ENCODE measurements around the gene HTR2C. TPM values are rescaled to one million over a fixed set of nuclear protein-coding genes. Genes with fewer than 3 reads are reported as not detected.
"Not testable (repeated sequence)": the region's sequence is repeated elsewhere in the genome, so short reads cannot be mapped to it uniquely, and the experiment has no call there.

Gene HTR2C
- total RNA-seq, 3 donors from 2014 or later: not detected

DNA sequence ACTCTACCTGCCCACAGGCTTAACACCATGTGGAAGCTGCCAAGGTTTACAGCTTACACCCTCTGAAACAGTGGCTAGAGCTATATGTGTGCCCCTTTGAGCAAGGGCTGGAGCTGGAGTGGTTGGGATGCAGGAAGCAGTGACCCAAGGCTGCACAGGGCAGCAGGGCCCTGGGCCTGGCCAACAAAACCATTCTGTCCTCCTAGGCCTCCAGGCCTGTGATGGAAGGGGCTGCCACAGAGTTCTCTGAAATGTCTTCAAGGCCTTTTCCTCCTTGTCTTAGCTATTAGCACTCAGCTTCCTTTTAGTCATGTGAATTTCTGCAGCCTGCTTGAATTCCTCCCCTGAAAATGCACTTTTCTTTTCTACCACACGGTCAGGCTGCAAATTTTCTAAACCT lies 348.7 kb downstream of the HTR2C start:
- H3K4me1 ChIP-seq (ENCODE audit: low read depth): no peaks in the 10 kb centered on the region
- TF ChIP-seq CTCF (IDR thresholded peaks at IDR 0.05): no peak
- no peaks in the 10 kb centered on the region for H3K36me3 ChIP-seq (ENCODE audit: low read depth)
- ATAC-seq: no peak
- no peak overlapping the region for H3K4me3 ChIP-seq
- intact Hi-C loops (cut with DNase I, micrococcal nuclease): no loop called here
- peaks cover 2% of the 10 kb centered on the region for H3K9me3 ChIP-seq
- no peak for DNase-seq

DNA sequence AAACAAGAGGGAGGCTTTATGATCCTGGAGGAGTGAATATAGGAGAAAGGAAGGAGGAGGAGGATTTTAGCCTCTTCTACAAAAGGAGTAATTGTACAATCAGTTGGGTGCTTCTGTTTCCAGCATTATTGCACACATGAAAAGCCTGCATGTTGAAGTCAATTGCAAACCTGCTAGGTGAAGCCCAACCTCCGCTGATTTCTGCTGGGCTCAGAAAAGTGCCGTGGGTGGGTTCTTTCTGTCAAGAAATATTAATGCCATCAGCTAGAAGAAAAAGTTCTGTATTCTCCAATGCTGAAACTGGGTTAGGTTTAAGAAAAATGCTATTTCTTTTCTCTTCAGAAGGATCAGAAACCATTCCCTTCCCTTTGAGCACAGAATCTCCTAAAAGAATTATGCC lies 349.4 kb downstream of the HTR2C start:
- H3K4me1 ChIP-seq (ENCODE audit: low read depth); H3K9me3 ChIP-seq; ATAC-seq; intact Hi-C loops (cut with DNase I, micrococcal nuclease); H3K36me3 ChIP-seq (ENCODE audit: low read depth); H3K4me3 ChIP-seq; DNase-seq: not testable (repeated sequence)

GRCh38 chrX:114937090-114937489 lies 353.2 kb downstream of the HTR2C start:
- intact Hi-C loops (cut with DNase I, micrococcal nuclease); H3K4me3 ChIP-seq; H3K9me3 ChIP-seq; DNase-seq; H3K36me3 ChIP-seq (ENCODE audit: low read depth); ATAC-seq; H3K4me1 ChIP-seq (ENCODE audit: low read depth): not testable (repeated sequence)

- no peak for DNase-seq
- H3K9me3 ChIP-seq: no peaks in the 10 kb centered on the region
- H3K36me3 ChIP-seq (ENCODE audit: low read depth): no peaks in the 10 kb centered on the region
- H3K4me3 ChIP-seq: no peak overlapping the region
- H3K4me1 ChIP-seq (ENCODE audit: low read depth): no peaks in the 10 kb centered on the region
- TF ChIP-seq CTCF (IDR thresholded peaks at IDR 0.05): no peak
- ATAC-seq: no peak
- intact Hi-C loops (cut with DNase I, micrococcal nuclease): no loop called here
Observed at GRCh38 chrX:114952696-114953095, 368.8 kb downstream of the HTR2C start.

Small RNAs within 50 kb of the gene (microRNA-seq; reads per million reads assigned to microRNA genes)
- gene MIR1264 (not detected), gene MIR1298 (not detected), gene MIR1911 (not detected), gene MIR1912 (not detected), gene MIR448 (not detected), gene MIR764 (not detected)
